ENCODE measurements around the gene PLEKHB2. TPM values are rescaled to one million over a fixed set of nuclear protein-coding genes. Genes with fewer than 3 reads are reported as not detected.

PLEKHB2 gene
- total RNA-seq, 1 donor from 2014 or later = 46.7 TPM

DNA sequence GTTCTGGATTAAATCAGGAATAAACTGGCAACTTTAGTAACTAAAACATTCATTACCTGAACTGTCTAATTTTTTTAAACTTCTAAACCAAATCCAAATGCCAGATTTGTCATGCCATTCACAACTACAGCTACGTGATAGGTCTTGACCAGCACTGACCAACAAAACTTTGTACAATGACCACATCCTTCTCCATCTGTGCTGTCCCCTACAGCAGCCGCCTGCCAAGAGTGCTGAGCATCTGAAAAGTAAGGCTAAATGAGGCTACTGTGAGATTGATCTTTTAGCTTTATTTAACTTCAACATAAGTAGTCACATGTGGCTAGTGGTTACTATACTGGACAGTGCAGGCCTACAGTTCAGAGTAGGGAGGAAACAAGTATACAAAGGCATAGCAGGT lies 19.5 kb upstream of the PLEKHB2 start:
- intact Hi-C loops (cut with DNase I) = no loop called here
- peaks cover 31% of the 10 kb centered on the region for H3K4me1 ChIP-seq
- TF ChIP-seq POLR2A (IDR thresholded peaks at IDR 0.05) (no peak), POLR2AphosphoS5 (IDR thresholded peaks at IDR 0.05; ENCODE audit: insufficient read depth in 1 of 2, low read depth in 1 of 2) (no peak)
- TF ChIP-seq, protein P1, sequence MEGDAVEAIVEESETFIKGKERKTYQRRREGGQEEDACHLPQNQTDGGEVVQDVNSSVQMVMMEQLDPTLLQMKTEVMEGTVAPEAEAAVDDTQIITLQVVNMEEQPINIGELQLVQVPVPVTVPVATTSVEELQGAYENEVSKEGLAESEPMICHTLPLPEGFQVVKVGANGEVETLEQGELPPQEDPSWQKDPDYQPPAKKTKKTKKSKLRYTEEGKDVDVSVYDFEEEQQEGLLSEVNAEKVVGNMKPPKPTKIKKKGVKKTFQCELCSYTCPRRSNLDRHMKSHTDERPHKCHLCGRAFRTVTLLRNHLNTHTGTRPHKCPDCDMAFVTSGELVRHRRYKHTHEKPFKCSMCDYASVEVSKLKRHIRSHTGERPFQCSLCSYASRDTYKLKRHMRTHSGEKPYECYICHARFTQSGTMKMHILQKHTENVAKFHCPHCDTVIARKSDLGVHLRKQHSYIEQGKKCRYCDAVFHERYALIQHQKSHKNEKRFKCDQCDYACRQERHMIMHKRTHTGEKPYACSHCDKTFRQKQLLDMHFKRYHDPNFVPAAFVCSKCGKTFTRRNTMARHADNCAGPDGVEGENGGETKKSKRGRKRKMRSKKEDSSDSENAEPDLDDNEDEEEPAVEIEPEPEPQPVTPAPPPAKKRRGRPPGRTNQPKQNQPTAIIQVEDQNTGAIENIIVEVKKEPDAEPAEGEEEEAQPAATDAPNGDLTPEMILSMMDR (IDR thresholded peaks at IDR 0.05) = no peak
- no peaks in the 10 kb centered on the region for H3K27me3 ChIP-seq
- DNase-seq (ENCODE audit: extremely low spot score in 2 of 2) = no peak
- H3K27ac ChIP-seq = no peak overlapping the region
- no peak overlapping the region for H3K4me3 ChIP-seq
- peaks cover 0 to 41% of the 10 kb centered on the region in 2 donors for H3K36me3 ChIP-seq
- H3K9me3 ChIP-seq = no peaks in the 10 kb centered on the region

DNA sequence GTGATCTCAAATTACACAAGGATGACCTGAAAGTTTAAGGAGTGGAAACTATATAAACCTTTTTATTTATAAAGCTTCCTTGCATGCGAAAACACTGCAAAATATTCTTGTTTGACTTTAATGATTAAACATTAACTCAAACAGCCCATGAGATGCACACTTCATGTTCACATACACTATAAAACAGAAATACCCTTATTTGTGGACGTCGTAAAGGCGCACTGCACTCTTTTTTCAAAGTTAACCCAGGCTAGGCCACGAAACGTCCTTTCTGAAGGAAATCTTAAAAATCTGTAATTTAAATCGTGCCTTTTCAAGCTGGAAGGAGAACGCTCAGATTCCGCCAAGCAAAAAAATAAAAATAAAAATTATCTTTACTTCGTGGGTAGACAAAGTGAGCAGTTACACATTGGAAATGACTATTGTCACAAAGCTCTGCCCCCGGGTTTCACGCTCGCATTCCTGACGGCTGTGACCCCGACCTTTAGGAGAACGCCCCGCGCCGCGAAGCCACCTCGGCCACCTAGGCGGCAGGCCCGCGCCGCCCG lies 12.6 kb upstream of the PLEKHB2 start:
- DNase-seq (ENCODE audit: extremely low spot score in 2 of 2) = no peak
- intact Hi-C loops (cut with DNase I) = no loop called here
- TF ChIP-seq POLR2AphosphoS5 (IDR thresholded peaks at IDR 0.05; ENCODE audit: insufficient read depth in 1 of 2, low read depth in 1 of 2) (no peak), POLR2A (IDR thresholded peaks at IDR 0.05) (no peak)
- TF ChIP-seq, protein P1 (IDR thresholded peaks at IDR 0.05) = no peak

DNA sequence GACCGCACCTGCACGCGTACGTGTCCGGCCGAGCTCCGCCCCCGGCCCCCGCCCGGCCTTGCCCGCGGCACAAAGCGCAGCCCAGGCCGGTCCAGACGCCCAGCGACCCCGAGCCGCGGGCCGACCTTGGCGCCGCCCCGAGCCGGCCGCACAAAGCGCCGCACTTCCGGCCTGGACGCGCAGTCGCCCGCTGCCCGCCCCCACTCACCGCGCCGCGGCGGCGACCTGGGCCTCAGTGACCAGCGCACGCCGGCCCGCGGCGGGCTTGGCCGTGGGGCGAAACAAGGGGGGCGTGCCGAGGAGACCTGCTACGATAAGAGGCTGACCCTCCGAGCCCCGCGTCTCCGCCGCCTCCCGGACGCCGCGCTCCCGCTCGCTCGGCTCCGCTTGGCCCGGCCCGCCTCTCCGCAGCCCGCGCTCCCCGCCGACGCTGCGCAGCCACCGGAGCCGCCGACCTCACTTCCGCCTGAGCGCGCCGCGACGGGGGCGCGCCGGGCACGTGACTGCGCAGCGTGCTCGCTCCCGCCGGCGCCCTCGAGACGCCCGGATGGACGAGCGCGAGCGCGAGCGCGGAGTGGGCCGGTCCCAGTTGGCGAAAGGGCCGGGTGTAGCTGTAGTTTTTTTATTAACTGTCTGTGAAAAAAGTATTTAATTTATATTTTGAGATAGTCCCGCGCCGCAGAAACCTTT lies 12.0 kb upstream of the PLEKHB2 start, which contains the start of gene FAM168B:
FAM168B (minus strand) TSS at position 455 of the 690 bp plus-strand sequence. CDS start 10,814 bp downstream, outside the sequence.
- intact Hi-C loops (cut with DNase I) = no loop called here
- peak in 1 of 2 donors; percentile 93 for TF ChIP-seq POLR2A (IDR thresholded peaks at IDR 0.05)
- TF ChIP-seq, protein P1 (IDR thresholded peaks at IDR 0.05) = no peak
- peak in 1 of 2 donors; percentile 88 for DNase-seq (ENCODE audit: extremely low spot score in 2 of 2)
- H3K27ac ChIP-seq = peak within 1 kb of the TSS; percentile 94
- peaks cover 25% of the 10 kb centered on the region for H3K4me1 ChIP-seq
- H3K36me3 ChIP-seq = peaks cover 0 to 7% of the 10 kb centered on the region in 2 donors
- no peaks in the 10 kb centered on the region for H3K9me3 ChIP-seq
- peak within 1 kb of the TSS; percentile 80 to 100 for H3K4me3 ChIP-seq
- H3K27me3 ChIP-seq = no peaks in the 10 kb centered on the region

More for the DNA sequence above, 12.6 kb upstream of the PLEKHB2 start:
- H3K36me3 ChIP-seq = peaks cover 0 to 13% of the 10 kb centered on the region in 2 donors
- no peaks in the 10 kb centered on the region for H3K27me3 ChIP-seq
- no peaks in the 10 kb centered on the region for H3K9me3 ChIP-seq
- peak overlapping the region; percentile 94 for H3K27ac ChIP-seq
- peak overlapping the region; percentile 80 to 100 for H3K4me3 ChIP-seq
- peaks cover 25% of the 10 kb centered on the region for H3K4me1 ChIP-seq

DNA sequence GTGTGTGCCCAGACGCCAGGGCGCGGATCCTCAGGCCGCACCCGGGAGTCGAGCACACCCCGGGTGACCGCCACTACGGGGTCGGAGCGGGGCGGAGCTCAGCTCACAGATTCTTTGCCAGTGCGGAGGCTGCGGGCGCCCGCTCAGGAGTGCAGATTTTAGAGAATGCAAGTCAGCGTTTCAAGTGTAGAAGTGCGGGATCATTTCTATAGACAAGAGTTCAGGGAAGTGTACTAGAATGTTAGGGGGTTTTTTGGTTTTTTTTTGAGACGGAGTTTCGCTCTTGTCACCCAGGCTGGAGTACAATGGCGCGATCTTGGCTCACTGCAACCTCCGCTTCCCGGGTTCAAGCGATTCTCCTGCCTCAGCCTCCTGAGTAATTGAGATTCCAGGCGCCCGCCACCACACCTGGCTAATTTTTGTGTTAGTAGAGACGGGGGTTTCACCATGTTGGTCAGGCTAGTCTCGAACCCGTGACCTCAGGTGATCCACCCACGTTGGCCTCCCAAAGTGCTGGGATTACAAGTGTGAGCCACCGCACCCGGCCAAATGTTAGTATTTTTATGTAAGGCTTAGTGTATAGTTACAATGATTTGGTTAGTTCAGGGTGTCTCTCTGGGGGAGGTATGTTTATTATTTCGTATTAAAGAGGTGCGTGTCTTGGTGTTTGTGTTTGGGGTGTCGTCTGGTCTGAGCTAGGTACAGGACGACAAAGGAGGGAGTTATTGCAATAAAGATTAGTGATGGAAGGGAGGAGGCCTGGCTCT lies 11.3 kb upstream of the PLEKHB2 start:
- peak in 1 of 2 donors; percentile 89 for DNase-seq (ENCODE audit: extremely low spot score in 2 of 2)
- intact Hi-C loops (cut with DNase I) = no loop called here
- Histone ChIP-seq H3K9me3 (no peaks in the 10 kb centered on the region), H3K36me3 (peaks cover 0 to 1% of the 10 kb centered on the region in 2 donors), H3K4me1 (peaks cover 25% of the 10 kb centered on the region), H3K27me3 (no peaks in the 10 kb centered on the region), H3K4me3 (peak overlapping the region; percentile 80 to 100), H3K27ac (peak overlapping the region; percentile 94)
- TF ChIP-seq POLR2AphosphoS5 (IDR thresholded peaks at IDR 0.05; ENCODE audit: insufficient read depth in 1 of 2, low read depth in 1 of 2) = peak in 1 of 2 donors; percentile 89
- TF ChIP-seq POLR2A (IDR thresholded peaks at IDR 0.05) = no peak

DNA sequence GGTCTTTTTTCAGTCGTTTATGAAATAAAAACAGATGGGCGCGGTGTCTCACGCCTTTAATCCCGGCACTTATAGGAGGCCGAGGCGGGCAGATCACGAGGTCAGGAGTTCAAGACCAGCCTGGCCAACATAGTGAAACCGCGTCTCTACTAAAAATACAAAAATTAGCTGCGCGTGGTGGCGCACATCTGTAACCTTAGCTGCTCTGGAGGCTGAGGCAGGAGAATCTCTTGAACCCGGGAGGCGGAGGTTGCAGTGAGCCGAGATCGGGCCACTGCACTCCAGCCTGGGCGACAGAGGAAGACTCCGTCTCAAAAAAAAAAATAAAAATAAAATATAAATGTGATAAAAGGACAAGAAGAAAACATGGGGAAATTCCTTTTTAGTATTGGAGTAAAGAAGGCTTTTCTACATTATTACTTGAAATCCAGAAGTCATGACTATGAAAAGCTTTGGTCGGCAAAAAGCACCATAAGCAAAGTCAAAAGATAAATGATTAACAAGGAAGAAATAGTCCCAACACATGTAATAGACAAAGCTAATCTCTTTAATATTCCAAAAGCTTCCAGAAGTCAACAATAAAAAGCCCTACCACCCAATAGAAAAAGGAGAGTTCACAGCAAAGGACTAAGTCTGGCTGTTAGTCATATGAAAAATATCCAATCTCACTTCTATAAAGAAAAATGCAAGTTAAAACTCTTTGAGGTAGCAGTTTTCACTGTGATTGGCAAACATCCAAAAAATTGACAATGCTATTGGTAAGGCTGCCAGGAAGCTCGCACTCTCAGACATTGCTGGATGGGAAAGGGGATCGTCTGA lies 10.5 kb upstream of the PLEKHB2 start:
- intact Hi-C loops (cut with DNase I) = no loop called here
- no peaks in the 10 kb centered on the region for H3K36me3 ChIP-seq
- H3K27me3 ChIP-seq = no peaks in the 10 kb centered on the region
- DNase-seq (ENCODE audit: extremely low spot score in 2 of 2) = no peak
- H3K27ac ChIP-seq = no peak overlapping the region
- H3K4me1 ChIP-seq = peaks cover 25% of the 10 kb centered on the region
- no peaks in the 10 kb centered on the region for H3K9me3 ChIP-seq
- peak overlapping the region in 1 of 2 donors; percentile 100 for H3K4me3 ChIP-seq
- TF ChIP-seq, protein P1 (IDR thresholded peaks at IDR 0.05) = no peak
- TF ChIP-seq POLR2A (IDR thresholded peaks at IDR 0.05) (no peak), POLR2AphosphoS5 (IDR thresholded peaks at IDR 0.05; ENCODE audit: insufficient read depth in 1 of 2, low read depth in 1 of 2) (no peak)
